ENCODE data around the gene DDX10.

DNA sequence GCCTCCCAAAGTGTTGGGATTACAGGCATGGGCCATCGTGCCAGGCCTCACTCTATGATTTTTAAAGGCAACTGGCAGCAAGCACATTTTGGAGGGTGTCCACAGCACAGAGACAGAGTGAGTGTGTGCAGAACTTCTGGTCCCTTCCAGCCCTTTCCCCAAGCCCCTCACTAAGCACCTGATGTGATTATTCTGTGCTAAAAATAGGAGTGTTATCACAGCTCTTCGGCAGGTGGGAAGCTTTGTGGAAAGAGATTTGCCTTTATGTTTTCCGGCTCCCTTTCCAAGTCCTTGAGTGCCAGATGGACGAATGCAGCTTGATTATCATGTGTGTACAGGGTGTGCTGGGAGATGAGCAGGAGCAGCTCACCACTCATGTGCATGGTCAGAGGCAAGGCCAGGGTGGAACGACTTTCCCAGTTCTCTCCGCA is 310.8 kb downstream of the DDX10 start:
- TF ChIP-seq, protein P1, sequence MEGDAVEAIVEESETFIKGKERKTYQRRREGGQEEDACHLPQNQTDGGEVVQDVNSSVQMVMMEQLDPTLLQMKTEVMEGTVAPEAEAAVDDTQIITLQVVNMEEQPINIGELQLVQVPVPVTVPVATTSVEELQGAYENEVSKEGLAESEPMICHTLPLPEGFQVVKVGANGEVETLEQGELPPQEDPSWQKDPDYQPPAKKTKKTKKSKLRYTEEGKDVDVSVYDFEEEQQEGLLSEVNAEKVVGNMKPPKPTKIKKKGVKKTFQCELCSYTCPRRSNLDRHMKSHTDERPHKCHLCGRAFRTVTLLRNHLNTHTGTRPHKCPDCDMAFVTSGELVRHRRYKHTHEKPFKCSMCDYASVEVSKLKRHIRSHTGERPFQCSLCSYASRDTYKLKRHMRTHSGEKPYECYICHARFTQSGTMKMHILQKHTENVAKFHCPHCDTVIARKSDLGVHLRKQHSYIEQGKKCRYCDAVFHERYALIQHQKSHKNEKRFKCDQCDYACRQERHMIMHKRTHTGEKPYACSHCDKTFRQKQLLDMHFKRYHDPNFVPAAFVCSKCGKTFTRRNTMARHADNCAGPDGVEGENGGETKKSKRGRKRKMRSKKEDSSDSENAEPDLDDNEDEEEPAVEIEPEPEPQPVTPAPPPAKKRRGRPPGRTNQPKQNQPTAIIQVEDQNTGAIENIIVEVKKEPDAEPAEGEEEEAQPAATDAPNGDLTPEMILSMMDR (IDR thresholded peaks at IDR 0.05) = no peak
- TF ChIP-seq POLR2A (IDR thresholded peaks at IDR 0.05) = no peak

Measured in testis (tissue), 2 donors.